GM12878 (cell line): ENCODE results near the gene SDK2. TPM values are rescaled to one million over a fixed set of nuclear protein-coding genes. Genes with fewer than 3 reads are reported as not detected.
A peak's percentile ranks its signal among the peaks of the same experiment; 100 is the strongest.

Experiments
- ATAC-seq: fragments of 200-7000 bp; cut with Tn5 transposase; 3 replicates; pipeline ENCODE4 v1.9.1; 2020; ENCODE audit warnings: mild to moderate bottlenecking, moderate library complexity
- BruUV-seq: library from RNA; stranded (reverse); fragments of 400-500 nt; replicated peaks from 2 replicates; lab custom pipeline; 2021; lab: Mats Ljungman, UMichigan
- CTCF ChIA-PET: fragments of 300-600 bp; sonication (Branson Sonifier 250); formaldehyde crosslinking; extraction: SDS; loops from one replicate; lab custom pipeline; 2021; ENCODE audit warnings: inconsistent platforms; lab: Yijun Ruan, JAX
- POLR2A ChIA-PET: fragments of 350-600 bp; formaldehyde crosslinking; extraction: SDS; loops from one replicate; lab custom pipeline; 2021; ENCODE audit warnings: inconsistent platforms; lab: Charles Lee
- RAD21 ChIA-PET: fragments of 300-600 bp; sonication (Branson Sonifier 250); formaldehyde crosslinking; loops from one replicate; lab custom pipeline; 2023; ENCODE audit warnings: antibody characterized with exemption; ENCODE audit not compliant: unreplicated experiment; lab: Charles Lee
- SMC1A ChIA-PET: fragments of 300-600 bp; sonication (Branson Sonifier 250); formaldehyde crosslinking; loops from one replicate; lab custom pipeline; 2023; ENCODE audit not compliant: unreplicated experiment, uncharacterized antibody; lab: Charles Lee
- DNase-seq: peaks from one replicate; pipeline ENCODE4 v3.0.0-alpha.2; 2011; ENCODE audit warnings: low read depth, low spot score
- FAIRE-seq: peaks from 3 replicates; lab custom pipeline; 2011; peaks lifted over from hg19 to GRCh38; lab: Jason Lieb, UNC
- H2AFZ ChIP-seq: 2 replicates; pipeline ENCODE4 v1.6.0; 2011; ENCODE audit warnings: low read depth, low read length, control low read depth; ENCODE audit not compliant: control insufficient read depth
- H3K27ac ChIP-seq: 2 replicates; pipeline ENCODE4 v1.5.1; 2011; ENCODE audit warnings: control low read depth; ENCODE audit not compliant: control insufficient read depth, insufficient read depth
- H3K27me3 ChIP-seq, 2 experiments: replicated peaks in 1 of 2; 2 replicates each; pipeline versions ENCODE4 v1.6.0 to v1.6.1; 2011; ENCODE audit warnings: low read length in 1 of 2; ENCODE audit not compliant: control insufficient read depth in 2 of 2, insufficient read depth in 2 of 2
- H3K36me3 ChIP-seq, 2 experiments: 2 replicates each; pipeline ENCODE4 v1.5.1; 2011; ENCODE audit warnings: low read length in 1 of 2; ENCODE audit not compliant: control insufficient read depth in 2 of 2, insufficient read depth in 2 of 2
- H3K4me1 ChIP-seq: 2 replicates; pipeline ENCODE4 v1.6.1; 2011; ENCODE audit warnings: mild to moderate bottlenecking, low read length, moderate library complexity, mixed read lengths; ENCODE audit not compliant: control insufficient read depth, insufficient read depth
- H3K4me2 ChIP-seq: 2 replicates; pipeline ENCODE4 v1.6.0; 2011; ENCODE audit warnings: control low read depth; ENCODE audit not compliant: control insufficient read depth, insufficient read depth
- H3K4me3 ChIP-seq: fragments of 200-600 bp; sonication (generic); 2 replicates; pipeline ENCODE4 v1.5.1; 2016
- H3K79me2 ChIP-seq: 2 replicates; pipeline ENCODE4 v1.6.0; 2011; ENCODE audit warnings: low read length; ENCODE audit not compliant: control insufficient read depth, insufficient read depth
- H3K9ac ChIP-seq: 2 replicates; pipeline ENCODE4 v1.8.0; 2011; ENCODE audit warnings: low read length, control low read depth, mixed read lengths; ENCODE audit not compliant: control insufficient read depth, insufficient read depth
- H3K9me3 ChIP-seq: replicated peaks from 3 replicates; pipeline ENCODE4 v1.5.1; 2011; ENCODE audit warnings: mild to moderate bottlenecking, low read length; ENCODE audit not compliant: control insufficient read depth, insufficient read depth
- H4K20me1 ChIP-seq: 2 replicates; pipeline ENCODE4 v1.6.0; 2011; ENCODE audit not compliant: control insufficient read depth, insufficient read depth
- JUND ChIP-seq: IDR thresholded peaks from 2 replicates; pipeline ENCODE4 v1.6.1; 2012; ENCODE audit warnings: low read depth, mild to moderate bottlenecking, low read length, improper control_type of control experiment, moderate library complexity
- MTA2 ChIP-seq: fragments of 450-650 bp; IDR thresholded peaks from 2 replicates; pipeline ENCODE4 v1.6.1; 2016; ENCODE audit warnings: low read depth, mild to moderate bottlenecking, moderate library complexity
- NR2C1 ChIP-seq: fragments of 450-650 bp; IDR thresholded peaks from 2 replicates; pipeline ENCODE4 v1.6.1; 2017; ENCODE audit warnings: antibody characterized with exemption, mild to moderate bottlenecking, moderate library complexity
- NR2F1 ChIP-seq: fragments of 450-650 bp; conservative IDR thresholded peaks from 2 replicates; pipeline ENCODE4 v1.6.1; 2017; ENCODE audit warnings: mild to moderate bottlenecking
- SREBF2 ChIP-seq: IDR thresholded peaks from 2 replicates; pipeline ENCODE4 v1.6.1; 2012; ENCODE audit warnings: mild to moderate bottlenecking, low read length
- WGBS: methylation state at CpG from one replicate; pipeline ENCODE4 v1.1.6; 2016; ENCODE audit warnings: low lambda C conversion rate; ENCODE audit not compliant: insufficient replicate concordance, insufficient coverage; ENCODE audit errors: missing lambda C conversion rate; 5-methylcytosine and 5-hydroxymethylcytosine counted together
- in situ Hi-C: fragments of 300-500 bp; cut with MboI; formaldehyde crosslinking; loops from 9 replicates; pipeline ENCODE4 v1.14.3; 2018; ENCODE audit warnings: mixed read lengths
- intact Hi-C: fragments of 100-400 bp; cut with micrococcal nuclease; formaldehyde crosslinking; loops from one replicate; pipeline ENCODE4 v1.14.2; 2022; ENCODE audit not compliant: unreplicated experiment
- polyA plus RNA-seq, 11 experiments: library from polyadenylated mRNA; depleted of rRNA in 4 of 11; unstranded in 6 of 11; stranded (reverse) in 5 of 11; fragments of >200 nt; fragmentation: Nextera tagmentation in 4 of 11; fragmentation: Illumina TruSeq in 1 of 11; extraction: Ambion mirVana in 4 of 11; extraction: Trizol in 1 of 11; gene quantifications; 1 replicate in 1 of 11; 2 replicates in 10 of 11; pipeline versions ENCODE4 v1.2.1 to v1.2.3, GENCODE V29; 2011 to 2016; ENCODE audit warnings: inconsistent platforms in 2 of 11, missing spikeins in 2 of 11, low read depth in 1 of 11
- total RNA-seq, 4 experiments: library from RNA; depleted of rRNA in 3 of 4; stranded (reverse); fragments of >200 nt in 3 of 4; fragmentation: Illumina TruSeq in 1 of 4; extraction: Trizol in 1 of 4; gene quantifications; 2 replicates each; pipeline versions ENCODE4 v1.2.1 to v1.2.3, GENCODE V29; 2013 to 2021
- TF ChIP-seq, protein P1 (sequence below): IDR thresholded peaks from 2 replicates; pipeline ENCODE4 v1.6.1; 2012; ENCODE audit warnings: mild to moderate bottlenecking, low read depth, low read length

SDK2 gene
- total and polyA plus RNA-seq, 10 of the 15 experiments (the other 5 are each of a cell fraction or from before 2014, with no cell fraction given), result 0.03 to 0.08 (median 0.03) TPM; not detected in 7

DNA sequence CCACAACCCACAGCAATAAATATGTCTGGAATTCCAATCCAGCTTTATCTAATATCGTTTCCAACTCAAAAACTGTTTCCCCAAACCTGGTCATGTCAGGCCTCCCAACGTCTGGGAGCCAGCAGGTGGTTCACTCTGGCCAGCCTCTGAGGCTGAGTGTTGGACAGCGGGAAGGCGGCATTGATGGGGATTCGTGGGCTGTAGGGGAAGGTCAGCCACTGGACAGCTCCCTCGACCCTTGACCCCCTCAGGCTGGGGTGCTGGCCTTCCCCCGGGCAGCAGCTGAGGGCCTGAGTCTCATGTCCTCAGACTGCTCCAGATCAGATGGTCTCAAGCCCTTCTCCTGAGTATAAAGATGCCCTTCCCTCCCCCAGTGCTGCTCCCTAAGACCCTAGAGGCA lies 50.2 kb downstream of the SDK2 start:
- peaks cover 0 to 1% of the 10 kb centered on the region in 2 experiments; a peak in 1 of 4 replicates for H3K27me3 ChIP-seq
- H3K9me3 ChIP-seq, result no peaks in the 10 kb centered on the region
- DNase-seq (no peak), ATAC-seq (no peak)
- H2AFZ ChIP-seq, result no peak overlapping the region
- ChIA-PET RAD21 (no interaction called here), POLR2A (no interaction called here), CTCF (no interaction called here), SMC1A (interaction anchor here (0.6 kb wide), 1 partner anchor 13 kb away, joined by 3 read pairs; no protein-coding TSS in a partner anchor)
- in situ Hi-C loops, result no loop called here
- H4K20me1 ChIP-seq, result no peaks in the 10 kb centered on the region
- no peak overlapping the region for H3K27ac ChIP-seq
- 44% methylated on average over 7 of the region's 7 CpGs for WGBS
- no peaks in the 10 kb centered on the region for H3K36me3 ChIP-seq
- H3K9ac ChIP-seq, result no peak overlapping the region
- H3K4me1 ChIP-seq, result peaks cover 16% of the 10 kb centered on the region
- TF ChIP-seq SREBF2 (no peak), JUND (no peak), NR2F1 (0 out of 2 replicates have a peak, but pooled peaks have one; percentile 23), MTA2 (no peak), NR2C1 (no peak)
- TF ChIP-seq, protein P1, sequence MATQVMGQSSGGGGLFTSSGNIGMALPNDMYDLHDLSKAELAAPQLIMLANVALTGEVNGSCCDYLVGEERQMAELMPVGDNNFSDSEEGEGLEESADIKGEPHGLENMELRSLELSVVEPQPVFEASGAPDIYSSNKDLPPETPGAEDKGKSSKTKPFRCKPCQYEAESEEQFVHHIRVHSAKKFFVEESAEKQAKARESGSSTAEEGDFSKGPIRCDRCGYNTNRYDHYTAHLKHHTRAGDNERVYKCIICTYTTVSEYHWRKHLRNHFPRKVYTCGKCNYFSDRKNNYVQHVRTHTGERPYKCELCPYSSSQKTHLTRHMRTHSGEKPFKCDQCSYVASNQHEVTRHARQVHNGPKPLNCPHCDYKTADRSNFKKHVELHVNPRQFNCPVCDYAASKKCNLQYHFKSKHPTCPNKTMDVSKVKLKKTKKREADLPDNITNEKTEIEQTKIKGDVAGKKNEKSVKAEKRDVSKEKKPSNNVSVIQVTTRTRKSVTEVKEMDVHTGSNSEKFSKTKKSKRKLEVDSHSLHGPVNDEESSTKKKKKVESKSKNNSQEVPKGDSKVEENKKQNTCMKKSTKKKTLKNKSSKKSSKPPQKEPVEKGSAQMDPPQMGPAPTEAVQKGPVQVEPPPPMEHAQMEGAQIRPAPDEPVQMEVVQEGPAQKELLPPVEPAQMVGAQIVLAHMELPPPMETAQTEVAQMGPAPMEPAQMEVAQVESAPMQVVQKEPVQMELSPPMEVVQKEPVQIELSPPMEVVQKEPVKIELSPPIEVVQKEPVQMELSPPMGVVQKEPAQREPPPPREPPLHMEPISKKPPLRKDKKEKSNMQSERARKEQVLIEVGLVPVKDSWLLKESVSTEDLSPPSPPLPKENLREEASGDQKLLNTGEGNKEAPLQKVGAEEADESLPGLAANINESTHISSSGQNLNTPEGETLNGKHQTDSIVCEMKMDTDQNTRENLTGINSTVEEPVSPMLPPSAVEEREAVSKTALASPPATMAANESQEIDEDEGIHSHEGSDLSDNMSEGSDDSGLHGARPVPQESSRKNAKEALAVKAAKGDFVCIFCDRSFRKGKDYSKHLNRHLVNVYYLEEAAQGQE, result peak; percentile 52; the same call in 1 of the 2 replicates
- TF ChIP-seq, all 136 proteins: peak for 2
- no peak for FAIRE-seq
- no TSS peak for BruUV-seq
- intact Hi-C loops, result no loop called here
- H3K4me2 ChIP-seq, result no peak overlapping the region
- no peak overlapping the region for H3K4me3 ChIP-seq
- H3K79me2 ChIP-seq, result no peaks in the 10 kb centered on the region
